Sciatic nerve (tissue), 2 donors: ENCODE results near the gene PAF1. TPM values are rescaled to one million over a fixed set of nuclear protein-coding genes. Genes with fewer than 3 reads are reported as not detected.
A peak's percentile ranks its signal among the peaks of the same experiment; 100 is the strongest.
"Not testable (repeated sequence)": the region's sequence is repeated elsewhere in the genome, so short reads cannot be mapped to it uniquely, and the experiment has no call there.

Experiments used
- ATAC-seq: fragments of 200-7000 bp; cut with Tn5 transposase; one replicate; pipeline ENCODE4 v1.9.1; 2020; ENCODE audit warnings: mild to moderate bottlenecking, moderate library complexity
- DNase-seq: peaks from one replicate; pipeline ENCODE4 v3.0.0-alpha.2; 2020; ENCODE audit warnings: low spot score
- intact Hi-C: fragments of 100-400 bp; cut with DNase I; formaldehyde crosslinking; loops from one replicate; pipeline ENCODE4 v1.14.2; 2022
- total RNA-seq: library from RNA; stranded (reverse); fragmentation: NEBNext Ultra II Directional; extraction: Animal tissue kit (Norgen Biotek cat#: 25700); gene quantifications from one replicate; pipeline ENCODE4 v1.2.1, GENCODE V29; 2021
- donor health status: DM: no; HTN: no; CAD: no.
- donor health status: DM: no; HTN: no; CAD: no.

Gene PAF1
- total RNA-seq, 1 donor from 2014 or later, result 38.7 TPM

DNA sequence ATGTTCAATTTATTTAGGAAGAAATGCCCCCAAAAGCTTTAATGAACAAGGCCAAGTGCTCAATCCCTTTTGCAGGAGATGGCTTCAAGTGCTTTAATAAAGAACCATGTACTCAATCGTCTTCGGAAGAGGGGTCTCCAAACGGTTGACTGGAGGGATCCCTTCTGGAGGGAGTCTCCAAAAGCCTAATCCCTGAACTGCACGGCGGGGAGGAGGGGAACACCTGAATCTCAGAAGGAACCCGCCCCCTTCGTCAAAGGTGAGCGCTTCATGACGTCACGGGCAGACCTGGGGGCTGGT is 505 bp downstream of the PAF1 start:
- ATAC-seq (no peak), DNase-seq (no peak)
- intact Hi-C loops, result loop anchor here (10.0 kb wide), 1 partner anchor 46 kb away; the partner anchor contains the start of gene SAMD4B

DNA sequence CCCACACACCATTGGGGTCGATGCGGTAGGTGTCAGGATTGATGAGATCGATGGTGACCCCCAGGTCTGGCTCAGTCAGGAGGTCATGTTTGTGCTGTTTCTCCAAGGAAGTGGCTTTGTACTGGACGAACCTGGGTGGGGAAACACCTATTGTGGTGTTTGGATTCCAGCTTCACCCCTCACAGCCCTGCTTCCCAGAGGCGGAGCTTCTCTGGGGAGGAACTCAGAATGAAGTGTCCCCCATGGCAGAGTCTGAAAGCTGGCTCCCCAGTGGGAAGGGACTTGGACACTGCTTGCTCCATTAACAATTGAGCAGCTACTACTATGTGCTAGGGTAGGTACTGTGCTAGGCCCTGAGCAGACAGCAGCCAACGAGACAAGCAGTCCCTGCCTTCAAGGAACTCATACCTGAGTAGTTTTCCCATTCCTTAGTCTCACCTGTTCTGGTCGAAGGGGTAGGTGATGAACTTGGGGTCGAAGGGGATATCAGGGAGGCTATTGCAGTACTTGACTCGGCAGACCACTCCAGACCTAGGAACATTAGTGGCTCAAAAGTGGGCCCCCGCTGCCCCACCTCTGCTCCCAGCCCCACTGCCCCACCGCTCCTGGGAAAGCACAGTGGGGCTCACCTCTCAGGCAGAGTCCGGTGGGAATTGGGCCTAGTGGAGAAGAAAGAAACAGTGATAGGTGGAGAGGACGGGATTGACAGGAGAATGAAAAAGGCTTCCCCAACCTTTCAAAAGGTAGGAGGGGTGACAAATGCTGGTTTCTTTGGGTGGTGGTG is 1.1 kb downstream of the PAF1 start:
- intact Hi-C loops, result loop anchor here (10.0 kb wide), 1 partner anchor 45 kb away; the partner anchor contains the start of gene SAMD4B
- DNase-seq (no peak), ATAC-seq (no peak)

DNA sequence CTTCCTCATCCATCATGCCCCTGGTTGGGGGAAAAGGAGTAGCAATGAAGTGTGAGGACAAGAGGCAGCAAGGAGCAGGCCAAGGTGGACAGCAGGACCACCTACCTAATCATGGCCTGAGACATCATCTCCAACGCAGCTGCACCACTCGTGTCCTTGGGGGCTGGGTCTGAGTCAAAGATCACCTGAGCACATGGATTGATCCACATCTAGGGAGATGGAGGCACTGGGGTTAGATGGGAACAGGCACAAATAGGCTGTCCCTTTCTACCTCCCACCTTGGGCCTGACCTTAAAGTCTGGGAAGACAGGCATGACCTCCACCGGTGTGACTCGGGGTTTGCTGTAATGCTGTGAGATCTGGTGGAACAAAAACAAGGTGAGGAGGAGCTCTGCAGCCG is 2.2 kb downstream of the PAF1 start:
- DNase-seq (no peak), ATAC-seq (no peak)
- intact Hi-C loops, result no loop called here

GRCh38 chr19:39386557-39386956 is 4.3 kb downstream of the PAF1 start:
- DNase-seq (no peak), ATAC-seq (no peak)
- intact Hi-C loops, result no loop called here

GRCh38 chr19:39385629-39386411 is 5.1 kb downstream of the PAF1 start:
- ATAC-seq, result no peak
- no peak for DNase-seq
- intact Hi-C loops, result no loop called here

DNA sequence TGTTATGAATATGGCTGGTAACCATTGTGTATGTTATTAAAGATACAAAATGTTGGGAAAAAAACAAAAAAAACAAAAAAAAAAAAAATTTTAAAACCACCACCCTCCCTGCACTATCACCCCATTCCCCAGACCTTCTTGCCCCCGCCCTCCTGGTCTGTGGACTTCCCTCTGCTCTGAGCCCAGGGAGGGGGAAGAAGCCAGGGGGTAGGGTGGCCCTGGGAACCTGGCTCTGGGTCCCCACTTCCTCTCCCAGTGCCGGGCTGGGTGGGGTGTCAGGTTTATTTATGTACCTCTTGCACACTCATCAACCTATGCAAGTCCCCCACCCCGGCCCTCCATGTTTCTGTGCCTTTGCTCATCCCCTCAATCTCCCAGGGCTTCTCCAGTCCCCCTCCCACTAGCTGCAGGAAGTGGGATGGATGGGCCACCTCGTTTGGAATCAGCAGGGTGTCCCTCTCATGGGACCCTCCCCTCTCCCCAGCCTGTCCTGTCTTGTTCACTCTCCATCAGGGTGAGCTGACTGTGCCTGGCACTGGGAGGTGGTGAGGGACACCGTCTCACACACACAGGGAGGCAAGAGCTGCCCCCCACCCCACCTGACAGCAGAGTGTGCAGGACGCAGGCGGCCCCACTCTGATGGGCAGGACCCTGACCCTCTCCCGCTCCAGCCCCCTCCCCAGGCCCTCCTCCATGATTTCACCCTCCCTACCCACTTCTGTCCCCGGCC is 5.9 kb downstream of the PAF1 start:
- ATAC-seq (no peak), DNase-seq (no peak)
- intact Hi-C loops, result no loop called here

DNA sequence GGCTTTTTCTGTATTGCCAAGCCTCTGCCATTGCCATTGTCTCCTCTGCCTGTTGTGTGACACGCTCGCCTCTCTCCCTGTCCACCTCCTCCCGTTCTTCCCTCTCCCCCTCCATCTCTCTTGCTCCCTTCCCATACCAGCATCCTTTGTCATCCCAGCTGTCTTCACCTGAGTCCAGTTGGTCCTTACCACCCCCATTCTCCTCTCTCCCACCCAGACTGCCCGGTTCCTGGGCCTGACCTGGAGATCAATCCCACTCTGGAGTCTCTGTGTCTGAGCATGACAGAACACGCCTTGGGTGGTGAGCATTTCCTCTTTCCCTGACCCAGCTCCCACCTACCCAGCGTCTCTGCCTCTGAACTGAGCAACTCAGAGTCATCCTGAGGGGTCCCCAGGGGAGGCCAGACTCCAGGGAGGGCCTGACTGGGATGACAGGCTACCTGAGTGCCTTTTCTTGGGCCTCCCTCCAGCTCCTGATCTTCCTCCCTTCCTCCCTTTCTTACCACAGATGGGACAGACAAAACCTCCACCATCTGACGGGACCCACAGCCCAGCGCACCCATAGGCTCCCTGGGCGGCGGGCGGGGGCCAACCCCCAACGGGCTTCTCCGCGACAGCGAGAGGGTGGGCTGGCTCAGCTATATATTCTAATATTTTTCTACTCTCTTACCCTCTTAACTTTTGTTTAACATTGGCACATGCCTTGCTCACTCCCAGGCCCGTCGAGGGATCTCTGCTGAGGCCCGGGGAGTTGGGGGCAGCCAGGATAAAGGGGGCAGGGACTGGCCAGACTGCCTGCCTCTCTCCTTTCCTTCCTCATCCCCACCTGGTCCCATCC is 7.7 kb downstream of the PAF1 start:
- ATAC-seq (no peak), DNase-seq (no peak)
- intact Hi-C loops, result no loop called here

DNA sequence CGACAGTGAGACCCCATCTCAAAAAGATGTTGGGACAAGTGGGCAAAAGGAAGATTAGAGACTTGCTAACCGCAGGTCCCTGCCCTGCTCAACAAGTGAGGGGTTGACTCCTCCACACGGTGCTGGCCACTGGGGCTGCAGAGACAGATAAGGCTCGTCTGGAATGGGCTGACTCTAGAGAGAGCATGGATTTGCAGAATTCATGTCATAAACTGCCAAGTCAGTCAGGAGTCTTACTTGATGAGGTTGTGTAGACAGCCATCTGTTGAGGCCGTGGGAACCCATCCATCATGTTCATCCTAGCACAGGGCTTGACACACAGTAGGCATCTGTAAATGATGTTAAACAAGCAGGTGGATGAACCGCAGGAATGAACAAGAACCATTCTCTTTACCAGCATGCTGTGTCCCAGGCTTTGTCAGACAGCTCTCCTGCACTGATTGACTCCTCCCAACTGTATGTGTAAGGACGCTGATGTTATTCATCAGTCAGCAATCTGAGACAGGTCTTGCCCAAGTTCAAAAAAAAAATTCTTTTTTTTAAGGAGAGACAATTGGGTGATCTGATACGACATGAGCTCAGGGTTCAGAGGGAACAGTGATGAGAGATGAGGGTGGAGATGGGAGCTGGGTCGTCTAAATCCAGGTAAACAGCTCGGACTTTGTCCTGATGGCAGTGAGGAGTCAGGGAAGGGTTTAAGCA is 8.8 kb downstream of the PAF1 start:
- DNase-seq (no peak), ATAC-seq (no peak)
- intact Hi-C loops, result no loop called here

GRCh38 chr19:39380521-39381502 is 10.1 kb downstream of the PAF1 start:
- intact Hi-C loops, result no loop called here
- no peak for DNase-seq
- no peak for ATAC-seq

GRCh38 chr19:39379865-39380396 is 11.0 kb downstream of the PAF1 start:
- no peak for DNase-seq
- ATAC-seq, result peak; percentile 19
- intact Hi-C loops, result no loop called here

- ATAC-seq, intact Hi-C loops, DNase-seq: not testable (repeated sequence)
Observed at GRCh38 chr19:39379366-39379765, 11.5 kb downstream of the PAF1 start.

- no peak for ATAC-seq
- intact Hi-C loops, result no loop called here
Observed at GRCh38 chr19:39377373-39378362, 13.2 kb downstream of the PAF1 start.

GRCh38 chr19:39375929-39376328 is 15.0 kb downstream of the PAF1 start:
- intact Hi-C loops, result no loop called here
- ATAC-seq (no peak), DNase-seq (no peak)

More at GRCh38 chr19:39377373-39378362, 13.2 kb downstream of the PAF1 start:
- no peak for DNase-seq

GRCh38 chr19:39372941-39373340 is 18.0 kb downstream of the PAF1 start:
- intact Hi-C loops, result no loop called here
- DNase-seq (no peak), ATAC-seq (no peak)

DNA sequence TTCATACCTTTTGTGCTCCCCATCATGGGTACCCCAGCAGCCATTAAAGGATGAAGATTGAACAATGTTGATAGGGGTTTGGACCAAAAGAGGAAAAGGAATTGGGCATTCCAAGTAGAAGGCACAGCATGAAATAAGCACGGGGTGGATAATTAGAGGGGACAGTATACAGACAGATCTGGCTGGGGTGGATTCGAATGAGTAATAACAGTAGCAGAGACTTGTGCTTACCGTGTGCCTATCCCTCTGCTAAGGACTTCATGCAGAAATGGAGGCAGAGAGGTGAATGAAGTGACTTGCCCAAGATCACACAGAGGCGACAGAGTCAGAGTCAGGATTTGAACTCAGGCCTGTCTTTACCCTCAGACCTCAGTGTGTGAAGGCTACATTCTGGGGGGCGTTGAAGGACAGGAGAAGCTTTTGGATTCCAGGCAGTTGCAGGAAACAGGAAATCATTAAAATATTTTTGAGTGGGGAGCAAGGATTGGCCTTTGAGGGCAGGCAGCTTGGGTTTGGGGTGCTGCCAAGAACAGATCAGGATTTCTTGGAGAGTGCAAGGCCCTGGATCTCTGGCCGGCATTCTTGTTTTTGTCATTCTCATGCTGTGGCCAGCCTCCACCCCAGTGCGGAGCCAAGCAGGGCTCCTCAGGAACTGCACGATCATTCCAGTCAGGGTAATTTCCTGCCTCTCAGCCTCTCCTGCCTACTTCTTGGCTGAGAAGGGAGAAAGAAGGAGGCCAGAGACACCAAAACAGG is 18.7 kb downstream of the PAF1 start:
- DNase-seq (peak; percentile 91), ATAC-seq (peak; percentile 97)
- intact Hi-C loops, result no loop called here
